Spleen (tissue), 7 donors: ENCODE results near the gene CDH13.

ENCODE experiments used
- POLR2A ChIP-seq, 3 donors: fragments of 450-650 bp; IDR thresholded peaks; one replicate each; pipeline ENCODE4 v1.5.1; 2017; ENCODE audit warnings: antibody characterized with exemption in 3 of 3, mild to moderate bottlenecking in 1 of 3
- TF ChIP-seq, protein P1 (sequence below), 11 experiments: fragments of 200-600 bp in 7 of 11; fragments of 450-650 bp in 4 of 11; sonication (generic) in 4 of 11; IDR thresholded peaks in 8 of 11; conservative IDR thresholded peaks in 3 of 11; 1 replicate in 7 of 11; 2 replicates in 4 of 11; pipeline versions ENCODE4 v1.4.0 to v1.8.0; 2016 to 2021; ENCODE audit warnings: antibody characterized with exemption in 11 of 11, inconsistent platforms in 4 of 11, mild to moderate bottlenecking in 1 of 11
- donor health status: DM: no; HTN: no; CAD: no; lungs with moderate emphysema.
- donor health status: DM: no; HTN: no; CAD: no.
- donor health status: DM: no; HTN: no; CAD: no.

DNA sequence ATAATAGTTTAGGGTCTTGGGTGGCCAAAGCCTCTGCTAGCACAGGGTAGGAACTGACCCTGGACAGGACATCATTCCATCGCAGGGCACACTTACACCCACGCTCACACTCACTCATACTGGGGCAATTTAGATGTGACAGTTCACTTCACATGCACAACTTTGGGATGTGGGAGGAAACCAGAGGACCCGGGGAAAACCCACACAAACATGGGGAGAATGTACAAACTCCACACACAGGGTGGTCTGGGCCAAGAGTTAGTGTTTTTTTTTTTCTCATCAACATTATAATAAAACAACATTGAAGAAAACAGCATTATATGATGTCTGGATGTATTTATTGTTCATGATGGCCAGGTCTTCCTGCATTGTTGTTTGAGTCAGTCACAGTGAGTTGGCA, 93.6 kb downstream of the CDH13 start:
- TF ChIP-seq, protein P1, sequence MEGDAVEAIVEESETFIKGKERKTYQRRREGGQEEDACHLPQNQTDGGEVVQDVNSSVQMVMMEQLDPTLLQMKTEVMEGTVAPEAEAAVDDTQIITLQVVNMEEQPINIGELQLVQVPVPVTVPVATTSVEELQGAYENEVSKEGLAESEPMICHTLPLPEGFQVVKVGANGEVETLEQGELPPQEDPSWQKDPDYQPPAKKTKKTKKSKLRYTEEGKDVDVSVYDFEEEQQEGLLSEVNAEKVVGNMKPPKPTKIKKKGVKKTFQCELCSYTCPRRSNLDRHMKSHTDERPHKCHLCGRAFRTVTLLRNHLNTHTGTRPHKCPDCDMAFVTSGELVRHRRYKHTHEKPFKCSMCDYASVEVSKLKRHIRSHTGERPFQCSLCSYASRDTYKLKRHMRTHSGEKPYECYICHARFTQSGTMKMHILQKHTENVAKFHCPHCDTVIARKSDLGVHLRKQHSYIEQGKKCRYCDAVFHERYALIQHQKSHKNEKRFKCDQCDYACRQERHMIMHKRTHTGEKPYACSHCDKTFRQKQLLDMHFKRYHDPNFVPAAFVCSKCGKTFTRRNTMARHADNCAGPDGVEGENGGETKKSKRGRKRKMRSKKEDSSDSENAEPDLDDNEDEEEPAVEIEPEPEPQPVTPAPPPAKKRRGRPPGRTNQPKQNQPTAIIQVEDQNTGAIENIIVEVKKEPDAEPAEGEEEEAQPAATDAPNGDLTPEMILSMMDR (IDR thresholded peaks at IDR 0.05 in 8 of 11, conservative IDR thresholded peaks at IDR 0.05 in 3 of 11), result no peak
- no peak for TF ChIP-seq POLR2A (IDR thresholded peaks at IDR 0.05)
